ENCODE measurements around the gene OR13C5. TPM values are rescaled to one million over a fixed set of nuclear protein-coding genes. Genes with fewer than 3 reads are reported as not detected.

OR13C5 gene
- total and polyA plus RNA-seq, 4 donors = not detected

- Histone ChIP-seq H3K9ac (ENCODE audit: low read depth in 1 of 2, low read length in 2 of 2) (no peak overlapping the region), H3K27ac (ENCODE audit: low read depth in 1 of 2, low read length in 2 of 2) (no peak overlapping the region), H3K4me3 (ENCODE audit: low read depth in 1 of 3, low read length in 3 of 3) (no peak overlapping the region), H3K27me3 (ENCODE audit: control insufficient read depth in 4 of 4, insufficient read depth in 4 of 4, low read length in 3 of 4) (no peaks in the 10 kb centered on the region), H3K36me3 (ENCODE audit: control insufficient read depth in 4 of 4, insufficient read depth in 3 of 4, low read depth in 1 of 4, low read length in 3 of 4) (no peaks in the 10 kb centered on the region), H3K9me3 (ENCODE audit: control insufficient read depth in 4 of 4, low read length in 3 of 4) (no peaks in the 10 kb centered on the region), H3K4me1 (ENCODE audit: control insufficient read depth in 4 of 4, insufficient read depth in 4 of 4, low read length in 3 of 4) (no peaks in the 10 kb centered on the region)
- 88% methylated on average over 8 of the region's 8 CpGs for WGBS
- no peak for DNase-seq (ENCODE audit: low spot score)
- no peak for TF ChIP-seq HNF4G (IDR thresholded peaks at IDR 0.05)
- no peak for TF ChIP-seq FOXA1 (IDR thresholded peaks at IDR 0.05)
- TF ChIP-seq JUND (IDR thresholded peaks at IDR 0.05) = no peak
- no peak for TF ChIP-seq MAX (IDR thresholded peaks at IDR 0.05)
- no peak for TF ChIP-seq REST (IDR thresholded peaks at IDR 0.05)
- no peak for TF ChIP-seq ATF3 (IDR thresholded peaks at IDR 0.05)
- no peak for TF ChIP-seq GABPA (IDR thresholded peaks at IDR 0.05 in 1 of 2, conservative IDR thresholded peaks at IDR 0.05 in 1 of 2)
- no peak for TF ChIP-seq NR2F2 (IDR thresholded peaks at IDR 0.05)
- no peak for TF ChIP-seq YY1 (IDR thresholded peaks at IDR 0.05)
- TF ChIP-seq ZBTB33 (IDR thresholded peaks at IDR 0.05) = no peak
- TF ChIP-seq RAD21 (IDR thresholded peaks at IDR 0.05) = no peak
- no peak for TF ChIP-seq RXRA (IDR thresholded peaks at IDR 0.05)
Observed at GRCh38 chr9:104556830-104557634, 42.2 kb downstream of the OR13C5 start.

- Histone ChIP-seq H3K27me3 (ENCODE audit: control insufficient read depth in 4 of 4, insufficient read depth in 4 of 4, low read length in 3 of 4) (no peaks in the 10 kb centered on the region), H3K9me3 (ENCODE audit: control insufficient read depth in 4 of 4, low read length in 3 of 4) (no peaks in the 10 kb centered on the region), H3K27ac (ENCODE audit: low read depth in 1 of 2, low read length in 2 of 2) (no peak overlapping the region), H3K4me3 (ENCODE audit: low read depth in 1 of 3, low read length in 3 of 3) (no peak overlapping the region), H3K9ac (ENCODE audit: low read depth in 1 of 2, low read length in 2 of 2) (no peak overlapping the region), H3K4me1 (ENCODE audit: control insufficient read depth in 4 of 4, insufficient read depth in 4 of 4, low read length in 3 of 4) (no peaks in the 10 kb centered on the region), H3K36me3 (ENCODE audit: control insufficient read depth in 4 of 4, insufficient read depth in 3 of 4, low read depth in 1 of 4, low read length in 3 of 4) (no peaks in the 10 kb centered on the region)
- TF ChIP-seq ZBTB33 (IDR thresholded peaks at IDR 0.05) (no peak), FOXA2 (IDR thresholded peaks at IDR 0.05) (no peak), FOXA1 (IDR thresholded peaks at IDR 0.05) (no peak), TAF1 (conservative IDR thresholded peaks at IDR 0.05) (no peak), NR2F2 (IDR thresholded peaks at IDR 0.05) (no peak)
- DNase-seq (ENCODE audit: low spot score) = no peak
- WGBS = 96% methylated on average over 1 of the region's 1 CpG
Observed at GRCh38 chr9:104555521-104555920, 43.7 kb downstream of the OR13C5 start.

Measured in liver (tissue), 9 donors.